Upper lobe of left lung (tissue), 6 donors: ENCODE data around the gene MYLK. TPM values are rescaled to one million over a fixed set of nuclear protein-coding genes. Genes with fewer than 3 reads are reported as not detected.

Experiments
- ATAC-seq, 2 donors: fragments of 200-7000 bp; cut with Tn5 transposase; one replicate each; pipeline ENCODE4 v1.9.1; 2022; ENCODE audit warnings: mild to moderate bottlenecking in 2 of 2, moderate library complexity in 2 of 2; ENCODE audit not compliant: low FRiP score in 2 of 2
- DNase-seq, 2 donors: peaks; one replicate each; pipeline ENCODE4 v3.0.0-alpha.2; 2019 to 2020
- H3K27ac ChIP-seq, 4 donors: fragments of 200-600 bp; sonication (generic); one replicate each; pipeline ENCODE4 v1.5.1; 2016 to 2019
- H3K27me3 ChIP-seq, 4 donors: fragments of 200-600 bp; sonication (generic); one replicate each; pipeline ENCODE4 v1.5.1; 2017 to 2019
- H3K36me3 ChIP-seq, 4 donors: fragments of 200-600 bp; sonication (generic); one replicate each; pipeline ENCODE4 v1.5.1; 2016 to 2019
- H3K4me1 ChIP-seq, 4 donors: fragments of 200-600 bp; sonication (generic); one replicate each; pipeline ENCODE4 v1.5.1; 2018 to 2019
- H3K4me3 ChIP-seq, 4 donors: fragments of 200-600 bp; sonication (generic); one replicate each; pipeline ENCODE4 v1.5.1; 2017 to 2019; ENCODE audit warnings: mild to moderate bottlenecking in 2 of 4, moderate library complexity in 1 of 4
- H3K9me3 ChIP-seq, 4 donors: fragments of 200-600 bp; sonication (generic); one replicate each; pipeline ENCODE4 v1.5.1; 2018 to 2019
- EP300 ChIP-seq, 4 donors: sonication (generic); formaldehyde crosslinking; IDR thresholded peaks; one replicate each; pipeline ENCODE4 v1.5.1; 2017; ENCODE audit warnings: antibody characterized with exemption in 4 of 4, control low read depth in 2 of 4
- POLR2A ChIP-seq, 4 donors: fragments of 450-650 bp; IDR thresholded peaks; one replicate each; pipeline ENCODE4 v1.5.1; 2016 to 2017; ENCODE audit warnings: antibody characterized with exemption in 4 of 4, mild to moderate bottlenecking in 2 of 4
- POLR2AphosphoS5 ChIP-seq, 2 donors: sonication (generic); formaldehyde crosslinking; IDR thresholded peaks; one replicate each; pipeline ENCODE4 v1.5.1; 2017; ENCODE audit warnings: antibody characterized with exemption in 2 of 2
- WGBS, 2 donors: methylation state at CpG; one replicate each; pipeline ENCODE4 v1.1.5; 2017 to 2018; 5-methylcytosine and 5-hydroxymethylcytosine counted together
- total RNA-seq, 6 donors: library from RNA; depleted of rRNA in 4 of 6; stranded (reverse); fragments of >200 nt in 4 of 6; gene quantifications; one replicate each; pipeline versions ENCODE4 v1.1.0 to v1.2.1, GENCODE V29; 2016 to 2021
- TF ChIP-seq, protein P1 (sequence below), 6 experiments: fragments of 450-650 bp in 4 of 6; fragments of 200-600 bp in 2 of 6; sonication (generic) in 2 of 6; IDR thresholded peaks; one replicate each; pipeline ENCODE4 v1.5.1; 2016 to 2019; ENCODE audit warnings: antibody characterized with exemption in 6 of 6
- donor health status: DM: no; HTN: no; CAD: no; lungs with moderate emphysema.
- donor health status: DM: no; HTN: yes; CAD: no; lungs with severe emphysema.

The MYLK gene
- total RNA-seq, 6 donors from 2014 or later = 105 to 378 (median 160) TPM

DNA sequence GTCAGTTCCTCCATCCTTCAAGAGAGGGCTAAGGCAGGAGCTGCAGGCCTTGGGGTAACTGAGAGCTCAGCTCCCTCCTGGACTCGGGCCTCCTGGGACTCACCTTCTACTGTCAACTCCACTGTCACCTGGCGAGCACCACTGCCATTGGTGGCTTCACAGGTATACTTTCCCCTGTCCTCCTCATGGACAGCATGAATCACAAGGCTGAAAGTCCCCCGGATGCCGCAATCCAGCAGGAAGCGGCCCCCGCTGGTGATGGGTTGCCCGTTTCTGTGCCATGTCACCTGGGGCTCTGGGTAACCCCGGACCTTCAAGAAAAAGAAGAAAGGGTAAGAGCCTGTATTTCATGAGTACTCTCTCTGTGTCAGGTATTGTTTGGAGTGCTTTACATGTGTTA is 131.9 kb downstream of the MYLK start:
- no peaks in the 10 kb centered on the region for H3K36me3 ChIP-seq
- DNase-seq = no peak
- peak overlapping the region in 3 of 4 donors; percentile 27 to 40 (median 38) for H3K27ac ChIP-seq
- H3K9me3 ChIP-seq = no peaks in the 10 kb centered on the region
- WGBS, 2 donors = 97 to 100% methylated on average over 3 to 8 of the region's 8 CpGs
- no peak for ATAC-seq
- no peak overlapping the region for H3K4me3 ChIP-seq
- peaks cover 10 to 37% (median 26%) of the 10 kb centered on the region in 4 donors for H3K4me1 ChIP-seq
- TF ChIP-seq, protein P1, sequence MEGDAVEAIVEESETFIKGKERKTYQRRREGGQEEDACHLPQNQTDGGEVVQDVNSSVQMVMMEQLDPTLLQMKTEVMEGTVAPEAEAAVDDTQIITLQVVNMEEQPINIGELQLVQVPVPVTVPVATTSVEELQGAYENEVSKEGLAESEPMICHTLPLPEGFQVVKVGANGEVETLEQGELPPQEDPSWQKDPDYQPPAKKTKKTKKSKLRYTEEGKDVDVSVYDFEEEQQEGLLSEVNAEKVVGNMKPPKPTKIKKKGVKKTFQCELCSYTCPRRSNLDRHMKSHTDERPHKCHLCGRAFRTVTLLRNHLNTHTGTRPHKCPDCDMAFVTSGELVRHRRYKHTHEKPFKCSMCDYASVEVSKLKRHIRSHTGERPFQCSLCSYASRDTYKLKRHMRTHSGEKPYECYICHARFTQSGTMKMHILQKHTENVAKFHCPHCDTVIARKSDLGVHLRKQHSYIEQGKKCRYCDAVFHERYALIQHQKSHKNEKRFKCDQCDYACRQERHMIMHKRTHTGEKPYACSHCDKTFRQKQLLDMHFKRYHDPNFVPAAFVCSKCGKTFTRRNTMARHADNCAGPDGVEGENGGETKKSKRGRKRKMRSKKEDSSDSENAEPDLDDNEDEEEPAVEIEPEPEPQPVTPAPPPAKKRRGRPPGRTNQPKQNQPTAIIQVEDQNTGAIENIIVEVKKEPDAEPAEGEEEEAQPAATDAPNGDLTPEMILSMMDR (IDR thresholded peaks at IDR 0.05) = no peak
- TF ChIP-seq POLR2AphosphoS5 (IDR thresholded peaks at IDR 0.05) (no peak), EP300 (IDR thresholded peaks at IDR 0.05) (no peak), POLR2A (IDR thresholded peaks at IDR 0.05) (no peak)
- no peaks in the 10 kb centered on the region for H3K27me3 ChIP-seq

GRCh38 chr3:123751433-123751832 is 132.7 kb downstream of the MYLK start:
- Histone ChIP-seq H3K9me3 (no peaks in the 10 kb centered on the region), H3K4me3 (no peak overlapping the region), H3K4me1 (peaks cover 10 to 32% (median 20%) of the 10 kb centered on the region in 4 donors), H3K36me3 (no peaks in the 10 kb centered on the region), H3K27ac (peak overlapping the region in 3 of 4 donors; percentile 38 to 60 (median 40)), H3K27me3 (no peaks in the 10 kb centered on the region)
- ATAC-seq = no peak
- WGBS, 2 donors = 61 to 70% methylated on average over 3 of the region's 3 CpGs
- TF ChIP-seq, protein P1 (IDR thresholded peaks at IDR 0.05) = no peak
- TF ChIP-seq POLR2AphosphoS5 (IDR thresholded peaks at IDR 0.05) = no peak
- no peak for TF ChIP-seq EP300 (IDR thresholded peaks at IDR 0.05)
- TF ChIP-seq POLR2A (IDR thresholded peaks at IDR 0.05) = no peak
- no peak for DNase-seq

GRCh38 chr3:123750659-123751420 is 133.3 kb downstream of the MYLK start:
- no peaks in the 10 kb centered on the region for H3K27me3 ChIP-seq
- TF ChIP-seq POLR2AphosphoS5 (IDR thresholded peaks at IDR 0.05) (peak; percentile 50 to 56), EP300 (IDR thresholded peaks at IDR 0.05) (peak in 2 of 4 donors; percentile 43 to 69), POLR2A (IDR thresholded peaks at IDR 0.05) (no peak)
- TF ChIP-seq, protein P1 (IDR thresholded peaks at IDR 0.05) = no peak
- H3K27ac ChIP-seq = peak overlapping the region; percentile 39 to 68 (median 60)
- no peak overlapping the region for H3K4me3 ChIP-seq
- ATAC-seq (peak; percentile 63 to 78), DNase-seq (no peak)
- H3K36me3 ChIP-seq = no peaks in the 10 kb centered on the region
- WGBS, 2 donors = 69 to 80% methylated on average over 3 of the region's 3 CpGs
- peaks cover 10 to 32% (median 20%) of the 10 kb centered on the region in 4 donors for H3K4me1 ChIP-seq
- H3K9me3 ChIP-seq = no peaks in the 10 kb centered on the region

GRCh38 chr3:123750209-123750608 is 133.9 kb downstream of the MYLK start:
- H3K9me3 ChIP-seq = no peaks in the 10 kb centered on the region
- H3K4me1 ChIP-seq = peaks cover 10 to 30% (median 20%) of the 10 kb centered on the region in 4 donors
- no peak overlapping the region for H3K4me3 ChIP-seq
- H3K36me3 ChIP-seq = no peaks in the 10 kb centered on the region
- H3K27ac ChIP-seq = peak overlapping the region; percentile 39 to 68 (median 60)
- no peak for TF ChIP-seq POLR2AphosphoS5 (IDR thresholded peaks at IDR 0.05)
- TF ChIP-seq EP300 (IDR thresholded peaks at IDR 0.05) = no peak
- TF ChIP-seq, protein P1 (IDR thresholded peaks at IDR 0.05) = no peak
- no peak for TF ChIP-seq POLR2A (IDR thresholded peaks at IDR 0.05)
- DNase-seq (no peak), ATAC-seq (no peak)
- no peaks in the 10 kb centered on the region for H3K27me3 ChIP-seq
- 4 to 10% methylated on average over 1 of the region's 1 CpG for WGBS, 2 donors
